Gastroesophageal sphincter (tissue), 4 donors: ENCODE data around the gene INAVA. TPM values are rescaled to one million over a fixed set of nuclear protein-coding genes. Genes with fewer than 3 reads are reported as not detected.
"Not testable (repeated sequence)": the region's sequence is repeated elsewhere in the genome, so short reads cannot be mapped to it uniquely, and the experiment has no call there.

Experiments used
- ATAC-seq: fragments of 150-250 bp; one replicate; pipeline ENCODE4 v1.9.1; 2016; ENCODE audit warnings: mild to moderate bottlenecking, moderate library complexity
- H3K27ac ChIP-seq, 4 donors: fragments of 200-600 bp; sonication (generic) in 3 of 4; 1 replicate in 3 of 4; 2 replicates in 1 of 4; pipeline ENCODE4 v1.5.1; 2016 to 2019
- H3K27me3 ChIP-seq: fragments of 200-600 bp; sonication (generic); one replicate; pipeline ENCODE4 v1.5.1; 2019
- H3K36me3 ChIP-seq, 2 donors: fragments of 200-600 bp; sonication (generic); one replicate each; pipeline ENCODE4 v1.5.1; 2019; ENCODE audit warnings: control low read depth in 1 of 2
- H3K4me1 ChIP-seq, 3 donors: fragments of 200-600 bp; sonication (generic); 1 replicate in 2 of 3; 2 replicates in 1 of 3; pipeline ENCODE4 v1.5.1; 2016 to 2019; ENCODE audit warnings: control low read depth in 2 of 3
- H3K4me3 ChIP-seq, 2 donors: fragments of 200-600 bp; sonication (generic); one replicate each; pipeline ENCODE4 v1.5.1; 2019; ENCODE audit warnings: mild to moderate bottlenecking in 1 of 2, moderate library complexity in 1 of 2
- H3K9me3 ChIP-seq, 3 donors: fragments of 200-600 bp; sonication (generic); one replicate each; pipeline ENCODE4 v1.5.1; 2017 to 2019; ENCODE audit warnings: control low read depth in 2 of 3
- CTCF ChIP-seq, 4 experiments: fragments of 200-600 bp in 2 of 4; fragments of 450-650 bp in 2 of 4; sonication (generic) in 1 of 4; IDR thresholded peaks; one replicate each; pipeline ENCODE4 v1.5.1; 2017 to 2019; ENCODE audit warnings: antibody characterized with exemption in 4 of 4, mild to moderate bottlenecking in 2 of 4, moderate library complexity in 2 of 4
- EP300 ChIP-seq: sonication (generic); formaldehyde crosslinking; IDR thresholded peaks from one replicate; pipeline ENCODE4 v1.6.1; 2017; ENCODE audit warnings: antibody characterized with exemption, mild to moderate bottlenecking
- POLR2A ChIP-seq, 2 donors: fragments of 450-650 bp; IDR thresholded peaks; one replicate each; pipeline ENCODE4 v1.6.1; 2017; ENCODE audit warnings: antibody characterized with exemption in 2 of 2, mild to moderate bottlenecking in 2 of 2, moderate library complexity in 1 of 2
- POLR2AphosphoS5 ChIP-seq: sonication (generic); formaldehyde crosslinking; IDR thresholded peaks from one replicate; pipeline ENCODE4 v1.6.1; 2017; ENCODE audit warnings: antibody characterized with exemption
- WGBS, 2 donors: methylation state at CpG; one replicate each; pipeline ENCODE4 v1.1.5; 2018; ENCODE audit warnings: low coverage in 1 of 2; 5-methylcytosine and 5-hydroxymethylcytosine counted together
- total RNA-seq, 4 donors: library from RNA; depleted of rRNA; stranded (reverse); fragments of >200 nt; gene quantifications; one replicate each; pipeline ENCODE4 v1.1.0, GENCODE V29; 2016

INAVA gene
- total RNA-seq, 4 donors from 2014 or later = 0.47 to 2.9 TPM; not detected in 2

- no peaks in the 10 kb centered on the region for H3K4me1 ChIP-seq
- no peak for ATAC-seq
- WGBS, 2 donors = 61 to 88% methylated on average over 3 to 4 of the region's 4 CpGs
- no peak overlapping the region for H3K4me3 ChIP-seq
- H3K27ac ChIP-seq = no peak overlapping the region
- no peaks in the 10 kb centered on the region for H3K9me3 ChIP-seq
- no peaks in the 10 kb centered on the region for H3K36me3 ChIP-seq
- TF ChIP-seq CTCF (IDR thresholded peaks at IDR 0.05) = no peak
- TF ChIP-seq EP300 = no peak
- no peak for TF ChIP-seq POLR2A (IDR thresholded peaks at IDR 0.05)
- no peak for TF ChIP-seq POLR2AphosphoS5
- H3K27me3 ChIP-seq = no peaks in the 10 kb centered on the region
These were observed 35.0 kb downstream of the INAVA start for GRCh38 chr1:200929530-200930278.

- H3K27me3 ChIP-seq, H3K9me3 ChIP-seq, ATAC-seq, H3K4me3 ChIP-seq, H3K36me3 ChIP-seq, H3K4me1 ChIP-seq, H3K27ac ChIP-seq: not testable (repeated sequence)
- WGBS, 2 donors = 67 to 78% methylated on average over 3 to 5 of the region's 8 CpGs
These were observed 35.6 kb downstream of the INAVA start for GRCh38 chr1:200930285-200930684.

GRCh38 chr1:200931776-200932175 lies 37.1 kb downstream of the INAVA start:
- H3K4me1 ChIP-seq = no peaks in the 10 kb centered on the region
- no peak overlapping the region for H3K27ac ChIP-seq
- no peaks in the 10 kb centered on the region for H3K27me3 ChIP-seq
- 60% methylated on average over 1 of the region's 2 CpGs; no CpG with 5 or more reads in 1 of the 2 donors for WGBS, 2 donors
- no peak for TF ChIP-seq CTCF (IDR thresholded peaks at IDR 0.05)
- no peak for TF ChIP-seq POLR2A (IDR thresholded peaks at IDR 0.05)
- no peak for TF ChIP-seq EP300
- TF ChIP-seq POLR2AphosphoS5 = no peak
- H3K4me3 ChIP-seq = no peak overlapping the region
- ATAC-seq = no peak
- H3K9me3 ChIP-seq = no peaks in the 10 kb centered on the region
- no peaks in the 10 kb centered on the region for H3K36me3 ChIP-seq

- Histone ChIP-seq H3K4me1 (no peaks in the 10 kb centered on the region), H3K9me3 (no peaks in the 10 kb centered on the region), H3K27ac (no peak overlapping the region), H3K36me3 (no peaks in the 10 kb centered on the region), H3K27me3 (no peaks in the 10 kb centered on the region), H3K4me3 (no peak overlapping the region)
- no peak for TF ChIP-seq POLR2A (IDR thresholded peaks at IDR 0.05)
- no peak for TF ChIP-seq CTCF (IDR thresholded peaks at IDR 0.05)
- no peak for TF ChIP-seq EP300
- TF ChIP-seq POLR2AphosphoS5 = no peak
- ATAC-seq = no peak
- WGBS, 2 donors = 89 to 92% methylated on average over 12 to 13 of the region's 13 CpGs
These were observed 40.1 kb downstream of the INAVA start for GRCh38 chr1:200934676-200935245.

- WGBS, 2 donors = 85 to 100% methylated on average over 2 to 10 of the region's 18 CpGs
- not testable (repeated sequence) for H3K9me3 ChIP-seq, H3K4me1 ChIP-seq, ATAC-seq, H3K36me3 ChIP-seq, H3K4me3 ChIP-seq, H3K27ac ChIP-seq, H3K27me3 ChIP-seq
These were observed 40.7 kb downstream of the INAVA start for GRCh38 chr1:200935286-200935962.

GRCh38 chr1:200938955-200939354 lies 44.3 kb downstream of the INAVA start:
- TF ChIP-seq POLR2A (IDR thresholded peaks at IDR 0.05) = no peak
- no peak for TF ChIP-seq EP300
- TF ChIP-seq POLR2AphosphoS5 = no peak
- TF ChIP-seq CTCF (IDR thresholded peaks at IDR 0.05) = no peak
- 55 to 57% methylated on average over 3 to 4 of the region's 4 CpGs for WGBS, 2 donors
- Histone ChIP-seq H3K9me3 (peaks cover 0 to 14% (median 0%) of the 10 kb centered on the region in 3 donors), H3K36me3 (no peaks in the 10 kb centered on the region), H3K27me3 (no peaks in the 10 kb centered on the region), H3K27ac (no peak overlapping the region), H3K4me1 (no peaks in the 10 kb centered on the region), H3K4me3 (no peak overlapping the region)
- no peak for ATAC-seq
